Inferior parietal cortex (tissue), 1 donor: ENCODE results near the gene C1QTNF12.

Experiments
- DNase-seq: peaks from one replicate; pipeline ENCODE4 v3.0.0-alpha.2; 2016; ENCODE audit errors: extremely low spot score

Gene C1QTNF12

GRCh38 chr1:1213345-1214265, 32.9 kb downstream of the C1QTNF12 start, which contains the start of gene TNFRSF4:
TNFRSF4 (minus strand) TSS chr1:1214153; CDS start chr1:1214127, 26 bp downstream.
- DNase-seq, result no peak

DNA sequence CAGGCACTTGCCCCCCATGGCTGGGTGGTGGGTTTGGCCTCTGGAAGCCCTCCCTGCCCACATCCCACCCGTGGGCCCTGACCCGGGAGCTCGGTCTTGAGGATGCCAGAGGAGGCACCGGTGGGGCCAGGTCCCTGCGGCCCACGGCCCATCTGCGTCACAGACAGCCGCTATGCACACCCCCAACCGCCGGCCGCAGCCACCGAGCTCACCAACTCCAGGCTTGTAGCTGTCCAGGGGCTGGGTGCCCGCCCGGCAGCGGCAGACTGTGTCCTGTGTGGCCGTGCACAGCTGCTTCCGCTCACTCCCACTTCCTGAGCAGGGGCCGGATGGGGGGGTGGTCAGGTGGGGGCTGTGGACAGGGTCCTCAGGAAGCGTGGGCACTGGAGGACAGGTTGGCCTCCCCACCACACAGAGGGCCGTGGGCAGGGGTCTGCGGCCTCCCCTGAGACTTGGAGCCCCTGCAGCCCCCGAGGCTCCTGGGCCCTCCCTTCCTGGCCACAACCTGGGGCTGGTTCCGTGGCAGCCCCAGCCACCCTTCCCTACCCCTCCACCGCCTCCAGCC, 33.7 kb downstream of the C1QTNF12 start:
- DNase-seq, result no peak

DNA sequence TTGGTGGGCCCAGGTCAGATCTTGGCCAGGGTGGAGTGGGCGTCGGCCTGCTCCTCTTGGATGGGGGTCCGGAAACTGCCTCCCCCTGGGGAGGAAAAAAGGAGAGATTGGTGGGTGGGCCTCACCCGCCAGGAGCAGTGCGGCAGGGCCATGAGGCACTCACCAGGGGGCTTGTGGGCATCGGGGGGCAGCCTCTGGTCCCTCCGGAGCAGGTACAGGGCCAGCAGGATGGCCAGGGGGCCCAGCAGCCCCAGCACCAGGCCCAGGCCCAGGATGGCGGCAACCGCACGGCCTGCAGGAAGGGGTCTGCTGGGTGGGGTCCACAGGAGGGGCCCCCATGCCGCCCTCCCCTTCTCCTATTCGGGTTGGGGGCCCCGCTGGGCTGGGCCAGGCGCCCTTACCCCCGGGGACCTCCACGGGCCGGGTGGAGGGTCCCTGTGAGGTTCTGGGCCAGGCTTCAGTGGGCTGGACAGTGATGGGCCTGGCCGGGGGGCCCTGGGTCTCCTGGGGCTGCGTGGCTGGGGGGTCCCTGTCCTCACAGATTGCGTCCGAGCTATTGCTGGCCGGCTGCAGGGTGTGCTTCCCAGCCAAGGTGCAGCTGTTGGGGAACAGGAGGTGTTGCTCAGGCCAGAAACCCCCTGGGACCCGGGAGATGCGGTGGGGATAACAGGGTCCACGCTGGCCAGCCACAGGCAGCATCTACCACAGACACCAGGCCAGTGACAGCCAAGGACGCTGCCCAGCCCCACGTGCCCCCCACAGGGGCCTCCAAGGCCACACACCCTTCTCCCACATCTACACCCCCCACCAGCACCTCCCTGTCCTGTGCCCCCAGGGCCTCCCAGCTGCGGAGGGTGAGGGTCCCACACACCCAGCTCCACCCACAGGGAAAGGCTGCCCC, 34.7 kb downstream of the C1QTNF12 start:
- DNase-seq, result no peak

DNA sequence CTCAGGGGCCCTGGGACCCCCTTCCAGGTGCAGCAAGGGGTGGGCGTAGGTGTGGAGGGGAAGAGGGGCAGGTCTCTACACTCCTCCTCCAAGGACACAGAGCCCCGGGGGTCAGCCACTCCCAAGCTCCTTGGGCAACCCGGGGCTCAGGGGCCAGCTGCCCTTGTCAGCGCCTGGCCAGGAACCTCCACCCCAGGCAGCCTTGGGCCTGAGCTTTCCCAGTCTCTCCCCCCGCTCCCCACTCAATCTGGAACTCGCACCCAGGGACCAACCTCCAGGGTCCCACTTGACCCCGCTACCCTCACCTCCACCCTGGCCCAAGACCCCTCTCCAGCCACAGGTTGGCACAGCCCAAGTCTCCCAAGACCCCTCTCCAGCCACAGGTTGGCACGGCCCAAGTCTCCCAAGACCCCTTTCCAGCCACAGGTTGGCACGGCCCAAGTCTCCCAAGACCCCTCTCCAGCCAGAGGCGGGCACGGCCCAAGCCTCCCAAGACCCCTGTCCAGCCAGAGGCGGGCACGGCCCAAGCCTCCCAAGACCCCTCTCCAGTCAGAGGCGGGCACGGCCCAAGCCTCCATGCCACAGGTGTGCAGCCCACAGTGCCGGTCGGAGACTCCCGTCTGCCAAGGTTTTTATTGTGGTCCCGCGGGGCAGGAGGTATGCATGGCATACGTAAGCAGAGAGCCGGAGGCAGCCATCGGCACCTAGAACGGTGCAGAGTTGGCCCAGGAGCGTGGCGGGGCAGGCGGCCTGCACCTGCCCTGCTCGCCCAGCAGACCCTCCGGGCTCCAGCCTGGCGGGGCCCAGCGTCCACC, 35.6 kb downstream of the C1QTNF12 start:
- DNase-seq, result no peak

GRCh38 chr1:1208713-1209433, 37.6 kb downstream of the C1QTNF12 start:
- DNase-seq, result no peak

DNA sequence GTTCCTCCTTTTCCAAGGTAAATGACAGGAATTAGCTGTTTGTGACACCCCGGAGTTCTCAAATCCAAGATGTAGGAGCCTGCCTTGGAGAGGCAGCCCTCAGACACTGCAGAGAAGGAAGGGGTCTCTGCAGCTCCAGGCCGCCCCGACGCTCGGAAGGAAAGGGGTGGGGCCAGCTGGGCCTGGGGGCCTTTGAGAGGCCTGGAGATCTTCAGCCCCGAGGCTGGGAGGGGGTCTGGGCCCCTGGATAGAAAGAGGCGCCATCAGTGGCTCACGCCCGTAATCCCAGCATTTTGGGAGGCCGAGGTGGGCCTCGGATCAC, 39.0 kb downstream of the C1QTNF12 start:
- no peak for DNase-seq

DNA sequence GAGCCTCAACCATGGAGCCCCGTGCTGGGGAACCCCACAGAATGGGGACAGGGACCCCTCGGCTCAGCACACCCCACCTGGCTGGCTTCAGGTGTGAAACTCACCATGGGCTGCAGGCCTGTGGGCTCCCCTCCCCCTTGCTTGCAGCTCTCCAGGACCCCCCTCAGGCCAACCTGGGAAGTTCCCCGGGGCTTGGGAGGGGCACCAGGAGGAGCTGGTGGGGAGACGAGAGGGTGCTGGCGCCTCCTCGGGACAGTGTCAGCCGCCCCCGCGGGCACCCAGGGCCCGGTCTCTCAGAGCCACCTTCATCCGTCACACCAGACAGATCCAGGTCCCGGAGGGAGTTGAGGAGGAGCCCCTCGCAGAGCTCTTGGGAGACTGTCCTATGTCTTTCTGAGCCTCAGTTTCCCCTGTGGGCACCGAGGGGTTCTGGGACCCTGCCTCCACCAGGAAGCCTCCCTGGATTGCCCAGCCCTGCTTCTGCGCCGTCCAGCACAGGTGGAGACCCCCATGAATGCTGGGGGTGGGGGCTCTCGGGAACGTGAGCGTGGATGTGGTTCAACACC, 39.5 kb downstream of the C1QTNF12 start:
- DNase-seq, result no peak

DNA sequence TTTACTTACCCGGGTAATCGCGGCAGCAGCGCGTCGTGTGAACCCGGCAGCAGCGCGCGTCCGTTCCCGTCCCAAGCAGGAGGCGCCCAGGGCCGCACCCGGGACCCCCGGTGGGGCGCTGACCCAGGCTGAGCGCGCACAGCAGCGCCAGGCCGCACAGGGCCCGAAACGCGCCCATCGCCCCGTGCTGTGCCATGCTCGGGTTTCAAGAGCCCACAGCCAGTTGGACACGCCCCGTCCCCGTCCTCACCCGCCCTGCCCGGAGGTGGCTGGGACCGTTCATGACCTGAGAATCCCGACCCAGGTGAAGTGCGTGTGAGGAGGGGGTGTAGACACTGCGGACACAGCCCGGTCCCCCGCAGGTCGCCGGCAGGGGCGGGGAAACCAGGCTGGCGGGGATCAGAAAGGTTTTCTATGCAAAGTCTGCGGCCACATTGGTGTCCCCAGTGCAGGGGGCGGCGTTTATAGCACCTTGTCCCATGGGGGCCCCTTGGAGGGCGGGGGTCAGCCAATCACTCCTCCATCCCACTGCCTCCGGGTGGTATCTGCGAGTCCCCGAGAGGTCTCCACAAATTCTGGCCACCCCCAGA, 40.1 kb downstream of the C1QTNF12 start, which contains the start of gene TNFRSF18:
Gene TNFRSF18 (minus strand): TSS at position 217 of the 590 bp plus-strand sequence. CDS start 21 bp downstream, at position 196.
- no peak for DNase-seq

GRCh38 chr1:1205769-1206375, 40.6 kb downstream of the C1QTNF12 start:
- DNase-seq, result no peak

DNA sequence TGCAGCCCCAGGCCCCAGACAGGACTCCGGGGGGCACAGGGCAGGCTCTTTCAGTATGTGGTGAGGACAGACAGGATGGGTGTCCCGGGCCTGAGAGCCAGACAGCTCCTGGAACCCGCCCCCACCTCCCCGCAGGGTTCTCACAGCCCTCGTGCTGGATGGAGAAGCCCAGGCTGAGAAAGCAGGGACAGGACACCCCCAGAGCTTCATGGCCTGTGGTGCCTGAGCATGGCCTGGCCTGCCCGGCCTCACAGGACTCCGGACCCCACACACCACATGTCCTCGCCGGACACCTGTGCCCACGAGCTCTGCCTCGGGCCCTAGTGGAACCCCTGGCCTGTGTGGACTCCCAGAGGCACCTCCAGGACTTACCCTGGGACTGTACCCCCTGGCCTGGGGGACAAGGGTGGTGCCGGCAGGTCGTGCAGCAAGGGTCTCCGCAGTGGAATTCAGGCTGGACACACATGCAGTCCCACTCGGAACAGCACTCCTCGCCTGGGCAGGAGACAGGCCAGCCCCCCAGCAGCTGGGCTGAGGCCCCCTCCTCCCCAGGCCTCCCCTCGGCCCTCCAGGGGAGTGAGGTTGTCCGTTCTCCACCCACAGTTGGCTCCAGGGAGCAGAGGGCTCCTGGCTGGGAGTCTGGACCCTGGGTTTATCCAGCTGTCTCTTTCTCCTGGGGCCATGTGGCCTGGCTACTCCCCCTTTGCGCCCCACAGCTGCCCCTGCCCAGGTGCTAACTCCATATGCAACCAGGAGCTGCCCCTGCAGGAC, 41.3 kb downstream of the C1QTNF12 start:
- DNase-seq, result no peak

DNA sequence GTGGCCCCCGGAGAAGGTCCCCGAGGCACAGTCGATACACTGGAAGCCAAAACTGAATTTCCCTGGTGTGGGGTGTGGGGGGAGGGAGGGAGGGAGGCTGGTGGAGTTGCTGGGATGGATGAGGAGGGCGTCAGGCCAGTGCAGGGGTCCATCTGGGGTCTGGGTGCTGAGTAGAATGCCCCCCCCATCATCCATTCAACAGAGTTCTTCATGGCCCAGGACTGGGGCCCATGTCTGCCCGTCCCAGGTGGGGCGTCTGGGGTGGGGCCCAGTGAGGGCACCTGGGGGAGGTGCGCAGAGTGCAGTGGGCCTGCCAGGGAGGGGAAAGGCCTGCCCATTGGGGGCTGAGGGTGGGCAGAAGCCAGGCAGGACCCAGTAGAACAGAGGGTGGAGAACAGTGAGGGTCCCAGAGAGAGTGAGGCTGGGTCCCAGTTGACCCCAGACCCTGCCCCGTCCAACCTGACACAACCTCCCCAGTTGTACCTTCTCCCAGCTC, 42.0 kb downstream of the C1QTNF12 start:
- DNase-seq, result no peak

DNA sequence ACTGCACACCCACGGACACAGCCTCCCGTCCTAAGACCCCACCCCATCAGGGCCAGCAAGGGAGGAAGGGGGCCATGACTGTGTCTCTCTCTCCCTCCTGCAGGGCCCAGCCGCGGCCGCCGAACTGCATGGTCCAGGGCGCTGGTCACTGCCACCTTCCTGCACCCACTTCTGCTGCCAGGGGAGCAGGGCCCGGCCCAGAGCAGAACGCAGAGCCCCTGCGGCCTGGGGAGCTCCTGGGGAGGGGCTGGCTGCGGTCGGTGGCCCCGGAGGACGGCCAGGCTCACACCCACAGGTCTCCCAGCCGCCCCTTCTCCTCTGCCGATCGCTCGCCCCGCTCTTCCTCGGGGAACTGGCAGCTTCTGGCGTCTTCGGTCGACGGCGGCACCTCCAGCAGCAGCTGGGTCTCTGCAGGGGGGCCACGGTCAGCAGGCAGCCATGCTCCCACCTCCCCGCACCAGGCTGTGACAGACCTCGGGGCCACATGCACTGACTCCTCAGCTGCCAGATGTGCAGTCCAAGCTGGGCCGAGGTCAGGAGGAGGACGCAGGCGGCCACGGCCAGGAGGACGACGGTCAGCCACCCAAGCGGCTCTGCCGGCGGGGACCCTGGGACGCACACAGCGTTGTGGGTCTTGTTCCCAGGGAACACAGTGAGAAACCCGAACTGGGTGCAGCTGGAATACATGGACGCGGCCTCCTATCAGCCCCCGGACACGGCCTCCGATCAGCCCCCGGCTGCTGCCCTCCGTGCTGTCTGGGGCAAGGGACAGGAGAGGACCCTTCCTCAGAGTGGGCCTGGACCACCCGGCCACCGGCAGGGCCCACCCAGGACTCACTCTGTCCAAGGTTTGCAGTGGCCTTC, 42.7 kb downstream of the C1QTNF12 start:
- no peak for DNase-seq

GRCh38 chr1:1202831-1203560, 43.5 kb downstream of the C1QTNF12 start:
- no peak for DNase-seq

- peak; percentile 5 for DNase-seq
Observed at GRCh38 chr1:1200876-1201810, 45.4 kb downstream of the C1QTNF12 start.
